ENCODE results near the gene YBEY.
"Not testable (repeated sequence)": the region's sequence is repeated elsewhere in the genome, so short reads cannot be mapped to it uniquely, and the experiment has no call there.

Gene YBEY

GRCh38 chr21:46285761-46286647 is at the start of gene YBEY:
Gene YBEY, plus strand, starts transcription at chr21:46286342. Its CDS starts 572 bp downstream, at chr21:46286914.
- peak; percentile 93 for DNase-seq (ENCODE audit: low spot score)

GRCh38 chr21:46237474-46237873 is 48.7 kb upstream of the YBEY start:
- DNase-seq (ENCODE audit: low spot score), result no peak

GRCh38 chr21:46239817-46240325 is 46.3 kb upstream of the YBEY start:
- DNase-seq (ENCODE audit: low spot score), result no peak

- not testable (repeated sequence) for DNase-seq (ENCODE audit: low spot score)
These were observed 44.6 kb upstream of the YBEY start for GRCh38 chr21:46241577-46241976.

- no peak for DNase-seq (ENCODE audit: low spot score)
These were observed 42.8 kb upstream of the YBEY start for GRCh38 chr21:46243325-46243724.

GRCh38 chr21:46243960-46244361 is 42.2 kb upstream of the YBEY start:
- no peak for DNase-seq (ENCODE audit: low spot score)

- no peak for DNase-seq (ENCODE audit: low spot score)
These were observed 41.5 kb upstream of the YBEY start for GRCh38 chr21:46244602-46245001.

- DNase-seq (ENCODE audit: low spot score), result no peak
These were observed 40.8 kb upstream of the YBEY start for GRCh38 chr21:46245213-46245915.

- no peak for DNase-seq (ENCODE audit: low spot score)
These were observed 39.8 kb upstream of the YBEY start for GRCh38 chr21:46246345-46246744.

- DNase-seq (ENCODE audit: low spot score), result no peak
These were observed 38.3 kb upstream of the YBEY start for GRCh38 chr21:46247699-46248421.

- no peak for DNase-seq (ENCODE audit: low spot score)
These were observed 37.7 kb upstream of the YBEY start for GRCh38 chr21:46248422-46248782.

- DNase-seq (ENCODE audit: low spot score), result no peak
These were observed 37.3 kb upstream of the YBEY start for GRCh38 chr21:46248827-46249226.

GRCh38 chr21:46250146-46250725 is 35.9 kb upstream of the YBEY start:
- DNase-seq (ENCODE audit: low spot score), result no peak

- DNase-seq (ENCODE audit: low spot score), result no peak
These were observed 33.3 kb upstream of the YBEY start for GRCh38 chr21:46252840-46253239.

- DNase-seq (ENCODE audit: low spot score), result no peak
These were observed 32.5 kb upstream of the YBEY start for GRCh38 chr21:46253610-46254124.

GRCh38 chr21:46254208-46254975 is 31.8 kb upstream of the YBEY start:
- no peak for DNase-seq (ENCODE audit: low spot score)

- DNase-seq (ENCODE audit: low spot score), result no peak
These were observed 31.0 kb upstream of the YBEY start for GRCh38 chr21:46255166-46255565.

GRCh38 chr21:46255758-46256337 is 30.3 kb upstream of the YBEY start:
- DNase-seq (ENCODE audit: low spot score), result no peak

- no peak for DNase-seq (ENCODE audit: low spot score)
These were observed 29.6 kb upstream of the YBEY start for GRCh38 chr21:46256501-46256994.

- DNase-seq (ENCODE audit: low spot score), result no peak
These were observed 22.0 kb upstream of the YBEY start for GRCh38 chr21:46264046-46264689.

All from SW480 (cell line).